ENCODE data around the gene PLXNA4. TPM values are rescaled to one million over a fixed set of nuclear protein-coding genes. Genes with fewer than 3 reads are reported as not detected.

Gene PLXNA4
- total RNA-seq, 1 donor from 2014 or later = 5.8 TPM

GRCh38 chr7:132149436-132150304, 426.6 kb downstream of the PLXNA4 start:
- no peak for DNase-seq (ENCODE audit: low spot score)

GRCh38 chr7:132148876-132149275, 427.4 kb downstream of the PLXNA4 start:
- DNase-seq (ENCODE audit: low spot score) = no peak

GRCh38 chr7:132145466-132145865, 430.8 kb downstream of the PLXNA4 start:
- DNase-seq (ENCODE audit: low spot score) = peak; percentile 63

GRCh38 chr7:132145063-132145462, 431.2 kb downstream of the PLXNA4 start:
- no peak for DNase-seq (ENCODE audit: low spot score)

GRCh38 chr7:132142006-132142405, 434.3 kb downstream of the PLXNA4 start:
- DNase-seq (ENCODE audit: low spot score) = no peak

GRCh38 chr7:132141109-132141508, 435.2 kb downstream of the PLXNA4 start:
- no peak for DNase-seq (ENCODE audit: low spot score)

GRCh38 chr7:132140341-132140740, 435.9 kb downstream of the PLXNA4 start:
- DNase-seq (ENCODE audit: low spot score) = no peak

GRCh38 chr7:132138817-132139216, 437.5 kb downstream of the PLXNA4 start:
- DNase-seq (ENCODE audit: low spot score) = no peak

- DNase-seq (ENCODE audit: low spot score) = no peak
Observed at GRCh38 chr7:132137681-132138080, 438.6 kb downstream of the PLXNA4 start.

- DNase-seq (ENCODE audit: low spot score) = peak; percentile 13
Observed at GRCh38 chr7:132135746-132136385, 440.4 kb downstream of the PLXNA4 start.

GRCh38 chr7:132134814-132135445, 441.3 kb downstream of the PLXNA4 start:
- no peak for DNase-seq (ENCODE audit: low spot score)

- no peak for DNase-seq (ENCODE audit: low spot score)
Observed at GRCh38 chr7:132133501-132133900, 442.8 kb downstream of the PLXNA4 start.

- DNase-seq (ENCODE audit: low spot score) = no peak
Observed at GRCh38 chr7:132131196-132131595, 445.1 kb downstream of the PLXNA4 start.

- no peak for DNase-seq (ENCODE audit: low spot score)
Observed at GRCh38 chr7:132130497-132130896, 445.8 kb downstream of the PLXNA4 start.

GRCh38 chr7:132125872-132126595, 450.2 kb downstream of the PLXNA4 start:
- DNase-seq (ENCODE audit: low spot score) = no peak

- no peak for DNase-seq (ENCODE audit: low spot score)
Observed at GRCh38 chr7:132125096-132125495, 451.2 kb downstream of the PLXNA4 start.

GRCh38 chr7:132124575-132124974, 451.7 kb downstream of the PLXNA4 start:
- no peak for DNase-seq (ENCODE audit: low spot score)

GRCh38 chr7:132123773-132124172, 452.5 kb downstream of the PLXNA4 start:
- DNase-seq (ENCODE audit: low spot score) = no peak

GRCh38 chr7:132122901-132123300, 453.4 kb downstream of the PLXNA4 start:
- DNase-seq (ENCODE audit: low spot score) = no peak

- DNase-seq (ENCODE audit: low spot score) = no peak
Observed at GRCh38 chr7:132121987-132122386, 454.3 kb downstream of the PLXNA4 start.

GRCh38 chr7:132118641-132119040, 457.6 kb downstream of the PLXNA4 start:
- DNase-seq (ENCODE audit: low spot score) = no peak

GRCh38 chr7:132117636-132118035, 458.6 kb downstream of the PLXNA4 start:
- DNase-seq (ENCODE audit: low spot score) = no peak
